Effector memory CD8-positive, alpha-beta T cell (primary cell): ENCODE data around the gene ZNF425.
A peak's percentile ranks its signal among the peaks of the same experiment; 100 is the strongest.

Source experiments
- ATAC-seq: fragments of 150-1000 bp; cut with Tn5 transposase; replicated peaks from 2 replicates; pipeline ENCODE4 v1.10.0; 2021; ENCODE audit warnings: mild to moderate bottlenecking, moderate library complexity
- DNase-seq, 3 experiments: peaks; one replicate each; pipeline ENCODE4 v3.0.0; 2021
- H3K27ac Mint-ChIP-seq, 2 donors: one replicate each; pipeline ENCODE4 v1.8.0; 2022; ENCODE audit warnings: mild to moderate bottlenecking in 2 of 2, mixed read lengths in 2 of 2, moderate library complexity in 2 of 2
- H3K27me3 Mint-ChIP-seq, 2 donors: one replicate each; pipeline ENCODE4 v1.8.0; 2022; ENCODE audit warnings: mixed read lengths in 2 of 2
- H3K36me3 Mint-ChIP-seq: one replicate; pipeline ENCODE4 v1.8.0; 2022; ENCODE audit warnings: mild to moderate bottlenecking, moderate library complexity, mixed read lengths; ENCODE audit not compliant: insufficient read depth
- H3K4me1 Mint-ChIP-seq, 2 donors: one replicate each; pipeline ENCODE4 v1.8.0; 2022; ENCODE audit warnings: low read depth in 2 of 2, mixed read lengths in 2 of 2
- H3K4me3 Mint-ChIP-seq, 2 donors: one replicate each; pipeline ENCODE4 v1.8.0; 2022; ENCODE audit warnings: mild to moderate bottlenecking in 2 of 2, mixed read lengths in 2 of 2, moderate library complexity in 2 of 2
- H3K9me3 Mint-ChIP-seq, 2 donors: one replicate each; pipeline ENCODE4 v1.8.0; 2022; ENCODE audit warnings: mixed read lengths in 2 of 2
- total RNA-seq, 9 experiments: gene quantifications; one replicate each; lab custom pipeline; 2026; lab: John Stamatoyannopoulos, UW

The ZNF425 gene
- 0 to 5.7 (median 1.9) reads per million in 9 experiments for total RNA-seq

DNA sequence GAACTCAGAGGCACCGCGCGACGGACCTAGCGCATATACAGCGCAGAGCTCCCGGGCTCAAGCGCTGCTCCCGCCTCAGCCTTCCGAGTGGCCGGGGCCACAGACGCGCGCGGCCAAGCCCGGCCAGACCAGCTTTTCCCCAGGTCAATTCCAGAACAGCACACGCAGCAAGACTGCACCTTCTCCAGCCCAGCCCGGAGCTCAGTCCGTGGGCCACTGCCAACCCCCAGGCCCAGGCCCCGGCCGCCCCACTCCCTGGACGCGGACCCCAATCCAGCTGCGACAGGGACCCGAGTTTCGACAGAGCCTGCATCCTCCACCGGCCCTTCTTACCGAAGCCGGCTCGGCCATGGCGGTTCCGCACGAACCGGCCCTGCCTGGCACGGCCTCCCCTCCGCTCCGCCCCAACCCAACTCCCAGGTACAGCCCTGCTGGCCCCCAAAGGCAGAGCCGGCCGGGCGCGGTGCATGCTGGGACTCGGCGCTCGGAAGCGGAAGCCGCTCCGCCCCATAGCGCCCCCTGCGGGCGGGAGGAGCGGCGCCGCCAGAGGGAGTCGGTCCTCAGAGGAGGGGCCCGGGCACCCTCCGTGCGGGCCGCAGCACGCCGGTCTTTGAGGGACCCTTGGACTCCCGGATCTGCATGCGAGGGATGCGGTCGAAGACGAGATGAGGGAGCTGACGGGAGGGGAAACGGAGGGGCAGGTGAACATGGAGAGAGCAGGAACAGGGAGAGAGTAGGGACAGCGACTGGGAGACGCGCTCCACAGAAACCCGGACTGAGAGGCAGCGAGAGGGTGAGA, at the start of gene ZNF425:
TSS of gene ZNF425 (minus strand) at position 462 of the 799 bp plus-strand sequence. CDS start at position 351, 111 bp downstream.
- no peaks in the 10 kb centered on the region for H3K27me3 Mint-ChIP-seq
- H3K9me3 Mint-ChIP-seq = peaks cover 4 to 7% of the 10 kb centered on the region in 2 donors
- H3K36me3 Mint-ChIP-seq = peaks cover 29% of the 10 kb centered on the region
- peaks cover 18 to 27% of the 10 kb centered on the region in 2 donors for H3K4me1 Mint-ChIP-seq
- H3K27ac Mint-ChIP-seq = peak within 1 kb of the TSS; percentile 89 to 95
- peak; percentile 92 to 95 (median 92) for DNase-seq
- peak; percentile 87 for ATAC-seq
- peak within 1 kb of the TSS; percentile 86 to 92 for H3K4me3 Mint-ChIP-seq

DNA sequence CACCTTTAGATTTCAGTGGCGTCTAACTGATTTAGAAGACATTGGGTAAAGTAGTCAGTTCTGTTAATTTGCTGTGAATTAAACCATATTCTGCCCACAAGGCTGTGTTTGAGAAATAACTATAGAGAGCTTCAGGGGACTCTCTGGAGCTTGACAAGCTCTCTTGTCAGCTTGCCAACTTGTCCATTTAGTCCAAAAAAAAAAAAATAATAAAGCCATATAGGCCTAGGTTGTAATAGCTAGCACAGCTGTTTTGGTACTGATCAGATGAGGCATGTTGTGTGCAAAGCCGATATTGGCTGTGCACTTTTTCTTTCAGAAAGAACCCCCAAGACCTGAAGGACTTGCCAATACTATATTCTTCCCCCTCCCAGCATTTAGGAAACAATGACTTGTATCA, 49.0 kb upstream of the ZNF425 start:
- no peak for ATAC-seq
- H3K36me3 Mint-ChIP-seq = peaks cover 56% of the 10 kb centered on the region
- H3K27me3 Mint-ChIP-seq = no peaks in the 10 kb centered on the region
- no peak overlapping the region for H3K4me3 Mint-ChIP-seq
- no peaks in the 10 kb centered on the region for H3K4me1 Mint-ChIP-seq
- no peak for DNase-seq
- H3K27ac Mint-ChIP-seq = no peak overlapping the region
- no peaks in the 10 kb centered on the region for H3K9me3 Mint-ChIP-seq

DNA sequence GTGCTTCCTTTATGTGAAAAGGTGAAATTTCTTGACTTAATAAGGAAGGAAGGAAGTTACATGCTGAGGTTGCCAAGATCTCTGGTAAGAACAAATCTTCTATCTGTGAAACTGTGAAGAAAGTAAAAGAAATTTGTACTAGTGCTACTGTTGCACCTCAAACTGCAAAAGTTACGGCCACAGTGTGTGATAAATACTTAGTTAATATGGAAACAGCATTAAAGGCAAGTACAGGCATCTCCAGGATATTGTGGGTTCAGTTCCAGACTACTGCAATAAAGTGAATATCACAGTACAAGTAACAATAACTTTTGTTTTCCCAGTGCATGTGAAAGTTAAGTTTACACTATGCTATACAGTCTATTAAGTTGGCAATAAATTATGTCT, 46.4 kb upstream of the ZNF425 start:
- Mint-ChIP-seq H3K36me3 (peaks cover 64% of the 10 kb centered on the region), H3K4me3 (no peak overlapping the region), H3K27ac (peak overlapping the region in 1 of 2 donors; percentile 38), H3K4me1 (no peaks in the 10 kb centered on the region), H3K27me3 (no peaks in the 10 kb centered on the region), H3K9me3 (no peaks in the 10 kb centered on the region)
- DNase-seq = no peak
- no peak for ATAC-seq

DNA sequence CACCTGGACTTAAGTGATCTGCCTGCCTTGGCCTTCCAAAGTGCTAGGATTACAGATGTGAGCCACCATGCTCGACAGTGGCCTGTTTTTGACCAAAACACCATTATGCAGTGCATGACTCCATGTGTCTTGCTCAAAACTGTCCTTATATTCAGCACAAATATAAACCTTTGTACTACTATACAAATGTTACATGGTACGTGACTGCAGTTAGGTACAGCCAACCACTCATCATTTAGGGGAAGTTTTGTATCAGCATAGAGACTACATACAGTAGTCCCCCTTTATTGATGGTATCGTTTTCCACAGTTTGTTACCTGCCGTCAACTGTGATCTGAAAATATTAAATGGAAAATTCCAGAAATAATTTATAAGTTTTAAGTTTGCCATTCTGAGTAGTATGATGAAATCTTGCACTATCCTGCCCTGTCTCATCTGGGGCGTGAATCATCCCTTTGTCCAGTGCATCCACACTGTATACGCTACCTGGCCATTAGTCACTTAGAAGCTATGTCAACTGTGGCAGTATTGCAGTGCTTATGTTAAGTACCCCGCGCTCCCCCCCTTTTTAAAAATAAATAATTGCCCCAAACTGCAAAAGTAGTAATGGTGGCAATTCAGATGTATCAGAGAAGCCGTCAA, 45.9 kb upstream of the ZNF425 start:
- Mint-ChIP-seq H3K9me3 (no peaks in the 10 kb centered on the region), H3K27me3 (no peaks in the 10 kb centered on the region), H3K4me1 (no peaks in the 10 kb centered on the region), H3K36me3 (peaks cover 65% of the 10 kb centered on the region), H3K4me3 (no peak overlapping the region), H3K27ac (peak overlapping the region in 1 of 2 donors; percentile 38)
- ATAC-seq = no peak
- DNase-seq = no peak

DNA sequence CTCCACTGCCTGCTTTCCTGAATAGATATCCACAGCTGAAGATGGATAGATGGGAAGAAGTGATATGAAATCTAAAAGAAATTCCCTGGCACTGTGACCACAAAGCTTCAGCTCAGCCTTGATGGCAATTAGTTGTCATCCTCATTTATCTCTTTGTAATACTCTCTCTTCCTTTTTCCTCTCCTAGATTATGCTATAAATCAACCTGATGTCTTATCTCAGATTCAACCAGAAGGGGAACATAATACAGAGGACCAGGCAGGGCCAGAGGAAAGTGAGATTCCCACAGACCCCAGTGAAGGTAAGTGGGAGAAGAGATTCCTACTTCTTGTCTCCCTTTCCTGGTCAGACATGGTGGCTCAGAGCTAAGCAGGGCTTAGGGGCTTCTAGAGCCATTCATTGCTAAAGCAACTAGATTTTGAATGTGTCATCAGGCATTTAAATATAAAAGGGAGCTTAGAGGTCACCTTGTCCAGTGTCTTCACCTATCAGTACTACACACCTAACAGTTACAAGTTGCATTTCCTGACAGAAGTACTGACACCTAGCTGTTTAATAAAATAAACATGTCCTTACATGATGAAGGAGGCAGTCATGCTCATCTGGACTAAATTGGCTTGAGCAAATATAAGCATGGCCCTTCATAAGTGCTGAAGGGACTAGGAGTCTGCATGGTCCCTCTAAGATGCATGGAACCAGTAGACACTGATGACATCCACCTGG, 40.7 kb upstream of the ZNF425 start:
- no peaks in the 10 kb centered on the region for H3K9me3 Mint-ChIP-seq
- H3K4me1 Mint-ChIP-seq = peaks cover 0 to 4% of the 10 kb centered on the region in 2 donors
- H3K27ac Mint-ChIP-seq = peak overlapping the region in 1 of 2 donors; percentile 72
- no peaks in the 10 kb centered on the region for H3K27me3 Mint-ChIP-seq
- DNase-seq (no peak), ATAC-seq (no peak)
- H3K4me3 Mint-ChIP-seq = no peak overlapping the region
- H3K36me3 Mint-ChIP-seq = peaks cover 64% of the 10 kb centered on the region

DNA sequence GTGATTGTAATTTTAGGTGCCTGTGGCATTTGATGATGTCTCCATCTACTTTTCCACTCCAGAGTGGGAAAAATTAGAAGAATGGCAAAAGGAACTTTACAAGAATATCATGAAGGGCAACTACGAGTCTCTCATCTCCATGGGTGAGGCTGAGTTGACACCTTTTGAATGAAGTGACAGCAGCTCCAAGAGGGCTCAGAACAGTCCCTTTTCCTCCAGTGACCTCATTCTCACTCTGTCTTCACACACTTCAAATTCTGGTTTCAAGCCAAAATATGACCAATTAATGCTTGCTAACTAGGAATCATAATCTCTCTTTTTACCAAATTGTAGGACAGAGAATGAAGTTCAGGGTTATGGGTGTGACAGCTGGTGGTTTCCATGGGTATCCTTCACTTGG, 40.0 kb upstream of the ZNF425 start:
- peaks cover 4 to 5% of the 10 kb centered on the region in 2 donors for H3K4me1 Mint-ChIP-seq
- no peak overlapping the region for H3K27ac Mint-ChIP-seq
- no peaks in the 10 kb centered on the region for H3K9me3 Mint-ChIP-seq
- H3K4me3 Mint-ChIP-seq = no peak overlapping the region
- H3K27me3 Mint-ChIP-seq = no peaks in the 10 kb centered on the region
- DNase-seq (no peak), ATAC-seq (no peak)
- H3K36me3 Mint-ChIP-seq = peaks cover 62% of the 10 kb centered on the region

GRCh38 chr7:149161241-149161848, 35.2 kb upstream of the ZNF425 start:
- DNase-seq = no peak

GRCh38 chr7:149156898-149157297, 30.8 kb upstream of the ZNF425 start:
- DNase-seq = no peak
- no peak overlapping the region for H3K4me3 Mint-ChIP-seq
- no peaks in the 10 kb centered on the region for H3K27me3 Mint-ChIP-seq
- peaks cover 18 to 19% of the 10 kb centered on the region in 2 donors for H3K4me1 Mint-ChIP-seq
- peaks cover 59% of the 10 kb centered on the region for H3K36me3 Mint-ChIP-seq
- no peaks in the 10 kb centered on the region for H3K9me3 Mint-ChIP-seq
- peak overlapping the region in 1 of 2 donors; percentile 73 for H3K27ac Mint-ChIP-seq
- no peak for ATAC-seq

More at GRCh38 chr7:149161241-149161848, 35.2 kb upstream of the ZNF425 start:
- Mint-ChIP-seq H3K4me1 (peaks cover 9 to 11% of the 10 kb centered on the region in 2 donors), H3K4me3 (no peak overlapping the region), H3K27me3 (no peaks in the 10 kb centered on the region), H3K9me3 (no peaks in the 10 kb centered on the region), H3K27ac (peak overlapping the region in 1 of 2 donors; percentile 46), H3K36me3 (peaks cover 45% of the 10 kb centered on the region)
- no peak for ATAC-seq

DNA sequence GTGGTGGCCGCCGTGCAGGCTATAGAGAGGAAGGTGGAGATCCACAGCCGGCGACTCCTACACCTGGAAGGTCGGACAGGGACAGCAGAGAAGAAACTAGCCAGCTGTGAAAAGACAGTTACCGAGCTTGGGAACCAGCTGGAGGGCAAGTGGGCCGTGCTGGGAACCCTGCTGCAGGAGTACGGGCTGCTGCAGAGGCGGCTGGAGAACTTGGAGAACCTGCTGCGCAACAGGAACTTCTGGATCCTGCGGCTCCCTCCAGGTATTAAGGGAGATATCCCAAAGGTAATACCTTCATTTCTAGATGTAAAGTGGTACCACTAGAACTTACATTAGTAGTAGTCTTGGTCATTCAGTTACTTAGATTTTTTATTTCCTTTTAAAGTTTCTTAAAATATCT, 27.9 kb upstream of the ZNF425 start:
- Mint-ChIP-seq H3K4me3 (no peak overlapping the region), H3K27me3 (no peaks in the 10 kb centered on the region), H3K27ac (peak overlapping the region; percentile 26 to 88), H3K9me3 (no peaks in the 10 kb centered on the region), H3K4me1 (peaks cover 21 to 30% of the 10 kb centered on the region in 2 donors), H3K36me3 (peaks cover 47% of the 10 kb centered on the region)
- no peak for DNase-seq
- ATAC-seq = no peak

DNA sequence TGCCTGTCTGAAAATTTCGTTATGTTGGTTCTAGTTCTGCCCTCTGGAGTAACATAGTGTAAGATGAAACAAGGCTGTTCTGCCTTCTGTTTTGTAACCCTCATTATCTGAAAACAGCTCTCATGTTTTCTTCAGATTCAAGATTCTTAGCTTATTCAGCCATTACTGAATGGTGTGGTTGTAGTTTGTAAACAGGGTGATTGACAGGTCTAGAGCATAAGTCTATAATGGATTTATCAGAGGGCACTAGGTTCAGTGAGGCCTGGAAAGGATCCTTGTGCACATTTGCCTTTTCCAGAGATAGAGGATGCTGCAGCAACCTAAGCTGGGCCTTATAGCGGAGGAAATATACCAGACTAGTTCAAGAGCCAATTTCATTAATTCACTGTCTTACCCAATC, 27.2 kb upstream of the ZNF425 start:
- no peaks in the 10 kb centered on the region for H3K9me3 Mint-ChIP-seq
- no peaks in the 10 kb centered on the region for H3K27me3 Mint-ChIP-seq
- peak overlapping the region; percentile 26 to 88 for H3K27ac Mint-ChIP-seq
- ATAC-seq (no peak), DNase-seq (no peak)
- peaks cover 49% of the 10 kb centered on the region for H3K36me3 Mint-ChIP-seq
- no peak overlapping the region for H3K4me3 Mint-ChIP-seq
- H3K4me1 Mint-ChIP-seq = peaks cover 22 to 36% of the 10 kb centered on the region in 2 donors

DNA sequence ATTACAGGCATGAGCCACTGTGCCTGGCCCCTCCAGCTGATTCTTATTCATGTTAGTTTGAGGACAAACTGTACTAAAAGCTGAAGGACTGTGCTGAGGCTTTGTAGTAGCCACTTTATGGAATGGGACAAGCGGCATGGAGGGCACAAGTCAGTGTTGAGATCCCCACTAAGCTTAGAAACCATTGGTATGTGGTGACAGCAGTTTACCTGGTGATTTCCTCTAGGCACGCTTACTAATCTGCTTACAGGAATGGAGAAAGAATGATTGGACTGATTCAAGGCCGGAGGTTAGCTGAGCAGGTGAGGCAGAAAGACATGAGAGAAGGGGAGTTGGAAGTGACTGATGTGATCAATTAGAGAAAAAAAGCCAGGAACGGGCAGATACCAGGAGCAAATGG, 24.9 kb upstream of the ZNF425 start:
- Mint-ChIP-seq H3K36me3 (peaks cover 46% of the 10 kb centered on the region), H3K4me3 (no peak overlapping the region)

GRCh38 chr7:149147752-149148653, 21.9 kb upstream of the ZNF425 start:
- Mint-ChIP-seq H3K4me1 (peaks cover 18 to 23% of the 10 kb centered on the region in 2 donors), H3K27me3 (no peaks in the 10 kb centered on the region), H3K4me3 (peak overlapping the region; percentile 79 to 82), H3K36me3 (peaks cover 20% of the 10 kb centered on the region), H3K9me3 (no peaks in the 10 kb centered on the region), H3K27ac (peak overlapping the region; percentile 77 to 78)
- DNase-seq (peak; percentile 56 to 66 (median 65)), ATAC-seq (peak; percentile 51)

More for the DNA sequence above, 24.9 kb upstream of the ZNF425 start:
- H3K27me3 Mint-ChIP-seq = no peaks in the 10 kb centered on the region
- H3K9me3 Mint-ChIP-seq = no peaks in the 10 kb centered on the region
- ATAC-seq = no peak
- peaks cover 23 to 33% of the 10 kb centered on the region in 2 donors for H3K4me1 Mint-ChIP-seq
- H3K27ac Mint-ChIP-seq = no peak overlapping the region
- no peak for DNase-seq
